HCT116 (cell line): ENCODE data around the gene FRAS1. TPM values are rescaled to one million over a fixed set of nuclear protein-coding genes. Genes with fewer than 3 reads are reported as not detected.

Source experiments
- ATAC-seq: fragments of 200-7000 bp; cut with Tn5 transposase; 2 replicates; pipeline ENCODE4 v1.9.1; 2020; ENCODE audit warnings: mild to moderate bottlenecking, moderate library complexity
- BruUV-seq: library from RNA; stranded (reverse); fragments of 400-500 nt; replicated peaks from 2 replicates; lab custom pipeline; 2021; lab: Mats Ljungman, UMichigan
- CTCF ChIA-PET: fragments of 300-600 bp; sonication (Branson Sonifier 250); formaldehyde crosslinking; loops from one replicate; lab custom pipeline; 2021; ENCODE audit warnings: antibody characterized with exemption; lab: Charles Lee
- POLR2A ChIA-PET: fragments of 300-600, 350-600 bp; sonication (Branson Sonifier 250); formaldehyde crosslinking; loops from one replicate; lab custom pipeline; 2021; ENCODE audit warnings: antibody characterized with exemption; lab: Charles Lee
- RAD21 ChIA-PET, 2 experiments: fragments of 300-600 bp; sonication (Branson Sonifier 250); formaldehyde crosslinking; loops; one replicate each; lab custom pipeline; 2023; ENCODE audit warnings: low total read pairs in 2 of 2; ENCODE audit not compliant: uncharacterized antibody in 2 of 2, unreplicated experiment in 2 of 2, low non-redundant PET in 1 of 2; lab: Charles Lee
- DNase-seq: peaks from one replicate; pipeline ENCODE4 v3.0.0-alpha.2; 2010; ENCODE audit warnings: low read depth, low spot score
- H2AFZ ChIP-seq: fragments of 200-600 bp; shearing (Covaris generic), sonication (generic); 2 replicates; pipeline ENCODE4 v1.6.1; 2017; ENCODE audit warnings: low read depth, mixed run types, mixed read lengths, antibody characterized with exemption, low read length; ENCODE audit not compliant: poor library complexity, severe bottlenecking
- H3K27ac ChIP-seq: 2 replicates; pipeline ENCODE4 v1.5.1; 2012; ENCODE audit warnings: low read depth, low read length
- H3K27me3 ChIP-seq: fragments of 200-600 bp; sonication (generic); 2 replicates; pipeline ENCODE4 v1.6.1; 2016; ENCODE audit warnings: mixed run types, low read length, mixed read lengths; ENCODE audit not compliant: insufficient read depth
- H3K36me3 ChIP-seq, 2 experiments: fragments of 200-500 bp in 1 of 2; fragments of 200-600 bp in 1 of 2; sonication (Bioruptor generic) in 1 of 2; sonication (generic) in 1 of 2; 2 replicates each; pipeline versions ENCODE4 v1.5.1 to v1.6.1; 2014 to 2016; ENCODE audit warnings: low read length in 2 of 2, inconsistent platforms in 1 of 2, mixed read lengths in 1 of 2, mixed run types in 1 of 2; ENCODE audit not compliant: insufficient read depth in 2 of 2, control insufficient read depth in 1 of 2
- H3K4me1 ChIP-seq, 2 experiments: fragments of 200-600 bp in 1 of 2; sonication (generic) in 1 of 2; 2 replicates each; pipeline versions ENCODE4 v1.5.1 to v1.6.1; 2012 to 2017; ENCODE audit warnings: low read length in 2 of 2, inconsistent platforms in 1 of 2, mild to moderate bottlenecking in 1 of 2, mixed read lengths in 1 of 2, mixed run types in 1 of 2, moderate library complexity in 1 of 2; ENCODE audit not compliant: insufficient read depth in 2 of 2, control insufficient read depth in 1 of 2
- H3K4me2 ChIP-seq: fragments of 200-600 bp; sonication (generic); 2 replicates; pipeline ENCODE4 v1.6.1; 2017; ENCODE audit warnings: mixed run types, low read length, mixed read lengths
- H3K4me3 ChIP-seq, 2 experiments: fragments of 200-600 bp in 1 of 2; sonication (generic) in 1 of 2; replicated peaks in 1 of 2; 2 replicates each; pipeline ENCODE4 v1.5.1; 2011 to 2016; ENCODE audit warnings: low read length in 2 of 2, control low read depth in 1 of 2, low read depth in 1 of 2, mild to moderate bottlenecking in 1 of 2, mixed read lengths in 1 of 2, mixed run types in 1 of 2
- H3K79me2 ChIP-seq: fragments of 200-600 bp; sonication (generic); 2 replicates; pipeline ENCODE4 v1.6.1; 2017; ENCODE audit warnings: mild to moderate bottlenecking, mixed run types, low read length, moderate library complexity, mixed read lengths; ENCODE audit not compliant: insufficient read depth
- H3K9ac ChIP-seq: fragments of 200-600 bp; sonication (generic); 2 replicates; pipeline ENCODE4 v1.6.1; 2016; ENCODE audit warnings: low read length, mixed read lengths
- H3K9me2 ChIP-seq: fragments of 200-600 bp; sonication (generic), shearing (Covaris generic); 2 replicates; pipeline ENCODE4 v1.6.1; 2017; ENCODE audit warnings: mixed run types, mild to moderate bottlenecking, moderate library complexity; ENCODE audit not compliant: insufficient read depth
- H3K9me3 ChIP-seq, 2 experiments: fragments of 200-500 bp in 1 of 2; fragments of 200-600 bp in 1 of 2; sonication (Bioruptor generic) in 1 of 2; sonication (generic) in 1 of 2; 2 replicates each; pipeline ENCODE4 v1.6.1; 2014 to 2017; ENCODE audit warnings: low read length in 2 of 2, mixed read lengths in 2 of 2, inconsistent platforms in 1 of 2, low read depth in 1 of 2, mild to moderate bottlenecking in 1 of 2, mixed run types in 1 of 2, moderate library complexity in 1 of 2; ENCODE audit not compliant: control insufficient read depth in 1 of 2, insufficient read depth in 1 of 2
- H4K20me1 ChIP-seq: fragments of 200-600 bp; sonication (generic), shearing (Covaris generic); 2 replicates; pipeline ENCODE4 v1.6.1; 2017; ENCODE audit warnings: mixed run types, mild to moderate bottlenecking, moderate library complexity; ENCODE audit not compliant: insufficient read depth
- CTCF ChIP-seq, 3 experiments: fragments of 200-600 bp in 1 of 3; sonication (generic) in 1 of 3; IDR thresholded peaks in 2 of 3; conservative IDR thresholded peaks in 1 of 3; 2 replicates each; pipeline ENCODE4 v1.5.1; 2012 to 2017; ENCODE audit warnings: low read depth in 2 of 3, low read length in 2 of 3, antibody characterized with exemption in 1 of 3, borderline replicate concordance in 1 of 3, control low read depth in 1 of 3, mild to moderate bottlenecking in 1 of 3, mixed read lengths in 1 of 3, mixed run types in 1 of 3, moderate library complexity in 1 of 3; ENCODE audit not compliant: insufficient read depth in 1 of 3
- EGR1 ChIP-seq: IDR thresholded peaks from 2 replicates; pipeline ENCODE4 v1.6.1; 2012; ENCODE audit warnings: low read depth
- ELF1 ChIP-seq: IDR thresholded peaks from 2 replicates; pipeline ENCODE4 v1.6.1; 2012; ENCODE audit warnings: low read depth, borderline replicate concordance
- EZH2phosphoT487 ChIP-seq: fragments of 200-600 bp; IDR thresholded peaks from 2 replicates; pipeline ENCODE4 v1.6.1; 2018; ENCODE audit warnings: antibody characterized with exemption, borderline replicate concordance
- MAX ChIP-seq: IDR thresholded peaks from 2 replicates; pipeline ENCODE4 v1.6.1; 2012
- POLR2A ChIP-seq: IDR thresholded peaks from 2 replicates; pipeline ENCODE4 v1.7.0; 2011; ENCODE audit warnings: borderline replicate concordance; ENCODE audit not compliant: insufficient read depth, insufficient read length; ENCODE audit errors: extremely low read depth
- RAD21 ChIP-seq: IDR thresholded peaks from 2 replicates; pipeline ENCODE4 v1.6.1; 2012; ENCODE audit warnings: low read depth, mild to moderate bottlenecking
- SIN3A ChIP-seq: IDR thresholded peaks from 2 replicates; pipeline ENCODE4 v1.6.1; 2012; ENCODE audit warnings: low read depth
- SP1 ChIP-seq: IDR thresholded peaks from 2 replicates; pipeline ENCODE4 v1.6.1; 2012; ENCODE audit warnings: low read depth
- intact Hi-C: fragments of 100-400 bp; cut with micrococcal nuclease; formaldehyde crosslinking; loops from 2 replicates; pipeline ENCODE4 v1.10.0; 2022
- total RNA-seq: library from RNA; stranded (reverse); gene quantifications from one replicate; pipeline ENCODE4 v1.2.1, GENCODE V29; 2021; ENCODE audit not compliant: unreplicated experiment

The FRAS1 gene
- total RNA-seq, 1 experiment from 2014 or later, result 33.5 TPM

GRCh38 chr4:78020677-78021076 is 36.4 kb upstream of the FRAS1 start (continued):
- TF ChIP-seq RAD21, result no peak
- TF ChIP-seq SP1, result no peak
- no peak for TF ChIP-seq SIN3A
- no peak for TF ChIP-seq EZH2phosphoT487
- TF ChIP-seq MAX, result no peak
- no peak for TF ChIP-seq ELF1
- no peak for TF ChIP-seq POLR2A
- TF ChIP-seq EGR1, result no peak

GRCh38 chr4:78022517-78022916 is 34.6 kb upstream of the FRAS1 start:
- Histone ChIP-seq H3K9me2 (no peaks in the 10 kb centered on the region), H3K9me3 (no peaks in the 10 kb centered on the region), H3K4me1 (no peaks in the 10 kb centered on the region), H3K79me2 (no peaks in the 10 kb centered on the region), H3K9ac (no peak overlapping the region), H3K36me3 (no peaks in the 10 kb centered on the region), H4K20me1 (no peaks in the 10 kb centered on the region), H3K4me2 (no peak overlapping the region), H3K27ac (no peak overlapping the region), H2AFZ (no peak overlapping the region), H3K27me3 (no peaks in the 10 kb centered on the region), H3K4me3 (no peak overlapping the region)
- ATAC-seq (no peak), DNase-seq (no peak)
- ChIA-PET RAD21 (no interaction called here), CTCF (interaction anchor here (0.8 kb wide), 1 partner anchor 37 kb away, joined by 3 read pairs; no protein-coding TSS in a partner anchor), POLR2A (no interaction called here)
- intact Hi-C loops, result no loop called here
- no TSS peak for BruUV-seq
- TF ChIP-seq CTCF (IDR thresholded peaks at IDR 0.05 in 2 of 3, conservative IDR thresholded peaks at IDR 0.05 in 1 of 3; ENCODE audit: borderline replicate concordance in 1 of 3, insufficient read depth in 1 of 3, low read depth in 2 of 3, low read length in 2 of 3) (peak in 1 of 3 experiments; percentile 19; a peak in 1 of 6 replicates), ELF1 (no peak)
